NCI-H1092 (cell line): Measurements from ENCODE around the gene CARTPT.

ENCODE experiments used
- DNase-seq: peaks from one replicate; lab custom pipeline; 2025; lab: John Stamatoyannopoulos, UW

Gene CARTPT

GRCh38 chr5:71719063-71719964 lies at the start of gene CARTPT:
CARTPT (plus strand) TSS chr5:71719275; CDS start chr5:71719294, 19 bp downstream.
- no peak for DNase-seq

DNA sequence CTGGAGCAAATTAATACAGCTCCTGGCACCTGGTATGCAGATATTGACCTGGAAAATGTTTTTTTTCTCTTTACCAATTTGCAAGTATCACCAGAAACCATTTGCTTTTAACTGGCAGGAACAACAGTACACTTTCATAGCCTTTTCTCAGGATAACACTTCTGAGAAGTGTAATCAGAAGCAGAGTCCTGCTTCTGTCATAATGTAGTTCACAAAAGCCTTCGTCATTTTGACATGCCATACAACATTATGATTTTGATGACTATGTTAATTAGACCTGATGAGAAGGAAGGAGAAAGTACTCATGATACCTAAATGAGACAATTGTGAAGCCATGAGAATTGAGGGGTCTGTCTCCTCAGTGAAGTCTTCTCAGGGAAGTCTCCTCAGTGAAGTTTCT lies 41.1 kb upstream of the CARTPT start:
- no peak for DNase-seq

- DNase-seq, result no peak
Observed at GRCh38 chr5:71679714-71680113, 39.4 kb upstream of the CARTPT start.

GRCh38 chr5:71680510-71680909 lies 38.6 kb upstream of the CARTPT start:
- DNase-seq, result no peak

- no peak for DNase-seq
Observed at GRCh38 chr5:71681296-71681695, 37.8 kb upstream of the CARTPT start.

DNA sequence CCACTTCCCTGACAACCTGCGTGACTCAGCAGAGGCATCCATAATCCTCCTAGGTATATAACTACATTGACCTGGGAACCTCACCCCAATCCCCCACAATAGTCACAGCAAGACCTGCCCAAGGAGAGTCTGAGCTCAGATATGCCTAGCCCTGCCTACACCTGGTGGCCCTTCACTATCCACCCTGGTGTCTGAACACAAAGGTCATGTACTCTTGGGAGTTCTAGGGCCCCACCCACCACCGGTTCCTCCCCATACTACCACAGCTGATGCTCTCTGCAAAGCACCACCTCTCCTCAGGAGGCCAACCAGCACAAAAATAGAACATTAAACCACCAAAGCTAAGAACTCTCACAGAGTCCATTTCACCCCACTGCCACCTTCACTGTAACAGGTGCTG lies 34.8 kb upstream of the CARTPT start:
- DNase-seq, result no peak

DNA sequence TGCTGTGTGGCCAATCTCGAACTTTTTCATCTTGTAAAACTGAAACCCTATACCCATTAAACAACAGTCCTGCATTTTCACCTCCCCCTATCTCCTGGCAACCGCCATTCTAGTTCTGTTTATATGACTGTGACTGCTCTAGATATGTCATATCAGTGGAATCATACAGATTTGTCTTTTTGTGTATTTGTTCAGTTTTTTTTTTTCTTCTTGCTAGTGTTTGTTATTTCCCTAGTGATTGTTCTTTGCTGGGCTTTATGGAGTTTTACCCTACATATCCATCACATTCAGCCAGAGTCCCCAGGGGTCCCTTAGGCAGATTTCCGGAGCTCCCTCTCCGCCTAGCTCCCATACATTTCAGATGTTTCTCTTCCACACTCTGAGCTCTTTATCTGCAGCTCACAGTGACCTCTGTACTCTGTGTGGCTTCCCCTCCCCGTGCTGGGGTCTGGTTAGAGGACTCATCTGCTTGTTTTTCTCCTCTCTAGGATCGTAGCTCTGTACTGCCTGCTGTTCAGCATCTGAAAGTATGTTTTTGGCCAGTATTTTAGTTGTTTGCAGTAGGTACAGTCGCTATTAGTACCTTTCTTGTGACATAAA lies 25.1 kb upstream of the CARTPT start:
- DNase-seq, result no peak

GRCh38 chr5:71695071-71695470 lies 24.0 kb upstream of the CARTPT start:
- DNase-seq, result no peak

DNA sequence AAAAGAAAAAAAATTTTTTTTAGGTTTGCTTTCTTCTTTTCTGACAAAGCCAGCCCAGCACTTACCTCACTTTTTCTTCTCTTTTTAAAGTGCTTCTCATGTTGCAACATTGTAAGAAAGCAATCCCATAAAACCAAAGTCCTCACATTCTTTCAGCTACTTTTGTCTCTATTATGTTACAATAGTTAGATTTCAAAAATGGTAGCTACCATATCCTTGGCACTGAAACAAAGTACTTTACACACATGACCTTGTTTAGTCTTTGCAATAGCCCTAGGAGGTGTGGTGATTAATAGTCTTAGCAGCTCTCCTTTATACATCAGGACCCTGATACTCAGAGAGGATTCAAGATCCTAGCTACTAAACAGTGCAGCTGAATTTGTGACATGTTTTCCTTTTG lies 23.5 kb upstream of the CARTPT start:
- no peak for DNase-seq

DNA sequence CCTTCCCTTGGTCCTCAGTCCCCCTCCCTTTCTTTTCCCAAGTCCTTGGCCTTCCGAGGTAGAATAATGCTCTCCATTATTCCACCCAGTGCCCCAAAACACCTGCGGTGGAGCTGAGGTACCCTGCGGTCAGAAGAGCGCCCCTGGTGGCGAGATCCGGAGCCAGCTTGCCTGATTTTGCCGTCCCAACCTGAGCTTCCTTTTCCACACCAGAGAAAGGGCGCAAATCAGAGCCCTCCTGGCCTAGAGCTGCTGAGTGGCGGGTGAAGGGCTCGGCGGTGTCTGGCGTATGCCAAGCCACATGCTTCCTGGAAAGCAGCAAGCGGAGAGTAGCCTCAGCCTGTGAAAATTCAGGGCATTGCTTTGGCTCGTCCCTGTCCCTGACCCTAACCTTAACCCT lies 21.1 kb upstream of the CARTPT start:
- no peak for DNase-seq

DNA sequence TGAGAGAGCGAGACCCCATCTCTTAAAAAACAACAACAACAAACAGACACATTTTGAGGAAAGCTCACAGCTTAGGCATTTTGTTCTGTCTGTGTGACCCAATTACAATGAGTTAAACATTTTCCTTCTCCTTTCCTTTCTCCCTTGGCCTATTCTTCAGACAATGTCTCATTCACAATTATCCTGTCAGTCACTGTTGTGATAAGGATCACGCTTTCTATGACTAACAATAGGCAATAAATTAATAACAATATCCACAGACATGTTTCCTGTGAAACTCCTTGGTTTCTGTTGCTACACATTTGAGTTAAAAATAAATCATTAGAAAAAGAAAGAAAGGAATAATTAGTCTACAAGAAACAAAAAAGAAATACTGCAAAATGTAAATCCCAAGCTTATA lies 19.8 kb upstream of the CARTPT start:
- no peak for DNase-seq

GRCh38 chr5:71699751-71700150 lies 19.3 kb upstream of the CARTPT start:
- no peak for DNase-seq

DNA sequence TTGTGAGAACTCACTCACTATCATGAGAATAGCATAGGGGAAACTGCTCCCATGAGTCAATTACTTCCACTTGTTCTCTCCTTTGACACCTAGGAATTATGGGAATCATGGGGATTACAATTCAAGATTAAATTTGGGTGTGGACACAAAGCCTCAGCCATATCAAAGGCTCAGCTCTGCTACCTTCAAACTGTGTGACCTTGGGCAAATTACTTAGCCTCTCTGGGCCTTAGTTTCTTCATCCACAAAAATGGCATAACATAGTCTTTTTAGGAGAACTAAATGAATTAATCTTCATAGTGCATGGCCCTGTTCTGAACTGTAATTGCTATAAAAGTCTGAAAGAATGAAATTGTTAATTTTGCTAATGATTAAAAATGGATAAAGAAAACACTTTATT lies 18.3 kb upstream of the CARTPT start:
- DNase-seq, result no peak

DNA sequence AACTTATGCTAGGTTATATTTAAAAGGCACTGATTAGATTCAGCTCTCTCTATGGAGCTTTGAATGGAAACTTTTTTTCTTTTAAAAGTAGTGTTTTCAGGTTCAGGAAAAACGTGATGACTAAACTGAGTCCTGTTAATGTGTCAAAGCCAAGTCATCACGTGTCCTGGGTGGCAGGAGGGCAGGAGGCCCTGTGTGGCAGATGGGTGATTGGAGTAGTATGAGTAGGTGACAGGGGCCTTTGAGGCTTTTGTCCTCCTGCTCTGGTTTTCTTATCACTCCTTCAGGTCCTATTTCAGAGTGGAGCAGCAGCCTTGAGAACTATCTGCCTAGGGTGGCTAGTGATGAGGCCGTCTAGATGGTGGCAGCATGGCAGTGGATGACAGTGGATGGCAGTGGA lies 17.7 kb upstream of the CARTPT start:
- no peak for DNase-seq

DNA sequence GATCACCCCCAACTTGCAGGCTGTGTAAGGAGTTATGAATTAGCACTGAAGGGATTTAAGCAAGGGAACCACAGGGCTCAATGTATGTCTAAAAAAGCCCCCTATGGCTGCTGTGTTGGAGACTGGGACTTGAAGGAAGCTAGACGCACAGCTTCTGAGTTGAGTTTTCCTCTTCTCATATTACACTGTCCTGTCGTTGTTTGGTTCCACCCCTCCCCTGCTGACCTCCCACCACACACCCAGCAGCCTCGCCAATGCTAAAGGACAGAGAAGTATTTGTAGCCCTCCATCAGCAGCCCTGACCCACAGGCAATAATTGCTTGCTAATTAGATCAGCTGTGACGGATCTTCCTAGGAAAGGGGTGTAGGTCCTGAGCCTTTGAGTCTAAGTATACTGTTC lies 15.1 kb upstream of the CARTPT start:
- no peak for DNase-seq

GRCh38 chr5:71705421-71705820 lies 13.7 kb upstream of the CARTPT start:
- no peak for DNase-seq

- DNase-seq, result no peak
Observed at GRCh38 chr5:71706906-71707305, 12.2 kb upstream of the CARTPT start.

- DNase-seq, result no peak
Observed at GRCh38 chr5:71711610-71712009, 7.5 kb upstream of the CARTPT start.

- DNase-seq, result no peak
Observed at GRCh38 chr5:71714911-71715310, 4.2 kb upstream of the CARTPT start.

DNA sequence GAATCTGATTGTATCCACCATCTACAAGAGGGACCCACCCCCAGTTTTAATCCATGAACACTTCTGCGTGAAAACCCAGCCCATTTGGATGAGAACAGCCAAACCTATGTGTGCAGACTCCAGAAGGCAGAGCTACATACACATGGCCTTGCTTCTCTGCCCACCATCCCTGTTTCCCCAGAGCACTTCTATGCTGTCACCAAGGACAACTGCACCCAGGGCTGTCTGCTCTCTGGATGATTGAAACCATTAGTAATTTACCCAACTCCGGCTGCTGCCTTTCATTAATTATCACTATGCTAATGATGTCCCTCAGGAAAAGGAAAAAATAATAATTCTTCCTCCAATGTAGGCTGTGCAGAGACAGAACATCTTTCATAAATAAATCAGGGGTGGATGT lies 8.9 kb downstream of the CARTPT start:
- no peak for DNase-seq

- DNase-seq, result no peak
Observed at GRCh38 chr5:71731015-71731414, 11.9 kb downstream of the CARTPT start.

GRCh38 chr5:71732011-71732410 lies 12.9 kb downstream of the CARTPT start:
- DNase-seq, result no peak

GRCh38 chr5:71734141-71734540 lies 15.1 kb downstream of the CARTPT start:
- DNase-seq, result no peak
